H9 (cell line): ENCODE data around the gene TMBIM1. TPM values are rescaled to one million over a fixed set of nuclear protein-coding genes. Genes with fewer than 3 reads are reported as not detected.

Source experiments
- DNase-seq: peaks from one replicate; pipeline ENCODE4 v3.0.0-alpha.2; 2017
- H2AFZ ChIP-seq: one replicate; pipeline ENCODE4 v1.6.1; 2013; ENCODE audit warnings: mild to moderate bottlenecking, low read length, control low read depth, moderate library complexity
- H2AK5ac ChIP-seq: 2 replicates; pipeline ENCODE4 v1.6.1; 2013; ENCODE audit warnings: low read length, control low read depth, mixed read lengths; ENCODE audit not compliant: insufficient read length
- H2BK120ac ChIP-seq: one replicate; pipeline ENCODE4 v1.6.1; 2013; ENCODE audit warnings: low read depth, mild to moderate bottlenecking, low read length, control low read depth, inconsistent platforms; ENCODE audit not compliant: poor library complexity, severe bottlenecking
- H2BK12ac ChIP-seq: 2 replicates; pipeline ENCODE4 v1.6.1; 2013; ENCODE audit warnings: low read length, control low read depth, mixed read lengths, low read depth; ENCODE audit not compliant: insufficient read length
- H2BK15ac ChIP-seq: 2 replicates; pipeline ENCODE4 v1.6.1; 2013; ENCODE audit warnings: low read depth, low read length, control low read depth
- H2BK20ac ChIP-seq: one replicate; pipeline ENCODE4 v1.6.1; 2013; ENCODE audit warnings: low read depth, mild to moderate bottlenecking, low read length, control low read depth, inconsistent platforms; ENCODE audit not compliant: poor library complexity, severe bottlenecking
- H2BK5ac ChIP-seq: 2 replicates; pipeline ENCODE4 v1.6.1; 2013; ENCODE audit warnings: low read length, control low read depth, mixed read lengths; ENCODE audit not compliant: insufficient read length
- H3K14ac ChIP-seq: 2 replicates; pipeline ENCODE4 v1.6.1; 2013; ENCODE audit warnings: low read length, control low read depth; ENCODE audit not compliant: insufficient read depth
- H3K18ac ChIP-seq: 2 replicates; pipeline ENCODE4 v1.6.1; 2013; ENCODE audit warnings: low read depth, mild to moderate bottlenecking, mixed read lengths, low read length, control low read depth; ENCODE audit not compliant: insufficient read length
- H3K23ac ChIP-seq: 2 replicates; pipeline ENCODE4 v1.6.1; 2013; ENCODE audit warnings: low read length, control low read depth, mixed read lengths, low read depth; ENCODE audit not compliant: insufficient read length
- H3K23me2 ChIP-seq: 2 replicates; pipeline ENCODE4 v1.6.1; 2013; ENCODE audit warnings: low read depth, mild to moderate bottlenecking, mixed read lengths, low read length, control low read depth; ENCODE audit not compliant: insufficient read length, poor library complexity, severe bottlenecking
- H3K27ac ChIP-seq: 2 replicates; pipeline ENCODE4 v1.5.1; 2013; ENCODE audit warnings: low read length, control low read depth, mixed read lengths, low read depth; ENCODE audit not compliant: insufficient read length
- H3K27me3 ChIP-seq: 2 replicates; pipeline ENCODE4 v1.6.1; 2013; ENCODE audit warnings: low read length, control low read depth, inconsistent platforms; ENCODE audit not compliant: insufficient read depth
- H3K4ac ChIP-seq: 2 replicates; pipeline ENCODE4 v1.6.1; 2013; ENCODE audit warnings: low read depth, mild to moderate bottlenecking, control low read depth, inconsistent platforms, low read length, moderate library complexity
- H3K4me1 ChIP-seq: 2 replicates; pipeline ENCODE4 v1.6.1; 2013; ENCODE audit warnings: low read length, control low read depth, inconsistent platforms; ENCODE audit not compliant: insufficient read depth
- H3K4me2 ChIP-seq: 2 replicates; pipeline ENCODE4 v1.6.1; 2013; ENCODE audit warnings: low read length, control low read depth, mixed read lengths; ENCODE audit not compliant: insufficient read length, insufficient read depth
- H3K56ac ChIP-seq: 2 replicates; pipeline ENCODE4 v1.6.1; 2013; ENCODE audit warnings: low read depth, mild to moderate bottlenecking, mixed read lengths, low read length, control low read depth; ENCODE audit not compliant: insufficient read length
- H3K79me1 ChIP-seq: 2 replicates; pipeline ENCODE4 v1.6.1; 2013; ENCODE audit warnings: low read depth, mild to moderate bottlenecking, moderate library complexity, low read length, control low read depth, inconsistent platforms; ENCODE audit not compliant: insufficient read depth, poor library complexity, severe bottlenecking
- H3K79me2 ChIP-seq: 2 replicates; pipeline ENCODE4 v1.6.1; 2013; ENCODE audit warnings: low read length, control low read depth, inconsistent platforms; ENCODE audit not compliant: insufficient read depth
- H3K9ac ChIP-seq: 2 replicates; pipeline ENCODE4 v1.6.1; 2013; ENCODE audit warnings: low read length, control low read depth, mixed read lengths; ENCODE audit not compliant: insufficient read length; ENCODE audit errors: extremely low read depth
- H3K9me3 ChIP-seq: one replicate; pipeline ENCODE4 v1.6.1; 2013; ENCODE audit warnings: low read depth, low read length, inconsistent platforms; ENCODE audit not compliant: control insufficient read depth
- H3T11ph ChIP-seq: one replicate; pipeline ENCODE4 v1.6.1; 2013; ENCODE audit warnings: mild to moderate bottlenecking, low read length, control low read depth, inconsistent platforms
- H4K20me1 ChIP-seq: one replicate; pipeline ENCODE4 v1.6.1; 2013; ENCODE audit not compliant: control insufficient read depth, insufficient read length, insufficient read depth
- H4K5ac ChIP-seq: 2 replicates; pipeline ENCODE4 v1.6.1; 2013; ENCODE audit warnings: low read depth, mild to moderate bottlenecking, mixed read lengths, low read length, control low read depth; ENCODE audit not compliant: insufficient read length
- H4K8ac ChIP-seq: replicated peaks from 2 replicates; pipeline ENCODE4 v1.6.1; 2013; ENCODE audit warnings: low read length, control low read depth, mixed read lengths, low read depth; ENCODE audit not compliant: insufficient read length
- H4K91ac ChIP-seq: 2 replicates; pipeline ENCODE4 v1.6.1; 2013; ENCODE audit warnings: low read depth, mild to moderate bottlenecking, moderate library complexity, mixed read lengths, low read length, control low read depth; ENCODE audit not compliant: insufficient read length
- H3K27ac Mint-ChIP-seq, 3 experiments: 2 replicates in 2 of 3; 3 replicates in 1 of 3; pipeline ENCODE4 v1.8.0; 2020 to 2021; ENCODE audit warnings: mixed read lengths in 3 of 3, mild to moderate bottlenecking in 1 of 3, moderate library complexity in 1 of 3
- H3K27me3 Mint-ChIP-seq: 2 replicates; pipeline ENCODE4 v1.8.0; 2021; ENCODE audit warnings: low read depth, mild to moderate bottlenecking, moderate library complexity, mixed read lengths
- H3K36me3 Mint-ChIP-seq, 3 experiments: 2 replicates in 2 of 3; 3 replicates in 1 of 3; pipeline ENCODE4 v1.8.0; 2020 to 2021; ENCODE audit warnings: low read depth in 3 of 3, mixed read lengths in 3 of 3; ENCODE audit not compliant: insufficient read depth in 1 of 3
- H3K4me1 Mint-ChIP-seq, 2 experiments: 2 replicates each; pipeline ENCODE4 v1.8.0; 2020; ENCODE audit warnings: mixed read lengths in 2 of 2
- H3K4me3 Mint-ChIP-seq, 2 experiments: 2 replicates in 1 of 2; 3 replicates in 1 of 2; pipeline ENCODE4 v1.8.0; 2020 to 2021; ENCODE audit warnings: mild to moderate bottlenecking in 2 of 2, mixed read lengths in 2 of 2, moderate library complexity in 1 of 2
- H3K9me3 Mint-ChIP-seq, 2 experiments: 2 replicates in 1 of 2; 3 replicates in 1 of 2; pipeline ENCODE4 v1.8.0; 2020; ENCODE audit warnings: mild to moderate bottlenecking in 2 of 2, mixed read lengths in 2 of 2, moderate library complexity in 1 of 2
- CTCF ChIP-seq: fragments of 200-600 bp; sonication (generic); conservative IDR thresholded peaks from 3 replicates; pipeline ENCODE4 v1.8.0; 2021; ENCODE audit warnings: antibody characterized with exemption, mild to moderate bottlenecking
- WGBS: extraction: QIAGEN DNeasy Blood & Tissue Kit; methylation state at CpG from one replicate; pipeline ENCODE4 v1.1.7; 2013; ENCODE audit warnings: missing lambda C conversion rate, low lambda C conversion rate, mixed read lengths; ENCODE audit not compliant: insufficient read length; ENCODE audit errors: extremely low coverage; 5-methylcytosine and 5-hydroxymethylcytosine counted together
- total RNA-seq: library from RNA; stranded (reverse); gene quantifications from 2 replicates; pipeline ENCODE4 v1.2.1, GENCODE V29; 2021

The TMBIM1 gene
- total RNA-seq, 1 experiment from 2014 or later = 17.4 TPM

DNA sequence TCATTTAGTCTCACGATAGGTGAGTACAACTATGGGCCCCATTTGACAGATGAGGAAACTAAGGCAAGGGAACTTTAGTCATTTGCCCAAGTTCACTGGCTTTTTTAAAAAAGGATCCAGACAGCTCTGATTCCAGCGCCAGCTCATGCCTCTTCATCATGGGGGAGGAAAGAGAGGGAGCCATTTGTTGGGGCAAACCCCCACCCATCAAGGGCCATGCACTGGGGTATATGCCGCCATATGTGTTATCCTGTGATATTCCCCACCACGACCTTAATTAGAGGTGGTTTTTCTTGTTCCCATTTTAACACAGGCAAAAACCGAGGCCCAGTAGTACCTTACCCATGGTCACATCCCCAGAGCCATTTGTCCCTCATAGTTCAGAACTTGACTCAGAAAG lies 32.1 kb downstream of the TMBIM1 start:
- Histone ChIP-seq H2BK120ac (no peak overlapping the region), H2AFZ (no peak overlapping the region), H3K27ac (no peak overlapping the region), H3K9ac (no peak overlapping the region), H4K8ac (no peak overlapping the region), H3K4me2 (no peak overlapping the region), H2BK15ac (no peak overlapping the region), H3K56ac (no peak overlapping the region), H2AK5ac (no peak overlapping the region), H4K20me1 (no peaks in the 10 kb centered on the region), H4K91ac (no peak overlapping the region), H2BK12ac (no peak overlapping the region), H3K18ac (no peak overlapping the region), H2BK5ac (no peak overlapping the region), H3K23me2 (no peaks in the 10 kb centered on the region), H3K14ac (no peak overlapping the region), H3K27me3 (no peaks in the 10 kb centered on the region), H3K4me1 (peaks cover 4% of the 10 kb centered on the region; the same call in 1 of the 2 replicates), H3K4ac (no peak overlapping the region), H3K79me2 (no peaks in the 10 kb centered on the region), H3K9me3 (no peaks in the 10 kb centered on the region), H3K23ac (no peak overlapping the region), H3T11ph (no peak overlapping the region), H2BK20ac (no peak overlapping the region), H4K5ac (no peak overlapping the region), H3K79me1 (no peaks in the 10 kb centered on the region)
- no peak for DNase-seq
- H3K4me3 Mint-ChIP-seq = 0 out of 5 replicates have a peak overlapping the region, but pooled peaks of 1 of the 2 experiments have one; percentile 17
- H3K27ac Mint-ChIP-seq = peak overlapping the region in 2 of 3 experiments; percentile 55 to 79; a peak in 1 of 7 replicates
- H3K4me1 Mint-ChIP-seq = peaks cover 23 to 34% of the 10 kb centered on the region in 2 experiments
- no peaks in the 10 kb centered on the region for H3K27me3 Mint-ChIP-seq
- no peaks in the 10 kb centered on the region for H3K9me3 Mint-ChIP-seq
- no CpG with 5 or more reads among the region's 5 CpGs for WGBS
- H3K36me3 Mint-ChIP-seq = peaks cover 3 to 25% (median 19%) of the 10 kb centered on the region in 3 experiments
- no peak for TF ChIP-seq CTCF
